ENCODE measurements around the gene CCDC181. TPM values are rescaled to one million over a fixed set of nuclear protein-coding genes. Genes with fewer than 3 reads are reported as not detected.

Gene CCDC181
- polyA plus RNA-seq, 1 donor, result 1.3 TPM

DNA sequence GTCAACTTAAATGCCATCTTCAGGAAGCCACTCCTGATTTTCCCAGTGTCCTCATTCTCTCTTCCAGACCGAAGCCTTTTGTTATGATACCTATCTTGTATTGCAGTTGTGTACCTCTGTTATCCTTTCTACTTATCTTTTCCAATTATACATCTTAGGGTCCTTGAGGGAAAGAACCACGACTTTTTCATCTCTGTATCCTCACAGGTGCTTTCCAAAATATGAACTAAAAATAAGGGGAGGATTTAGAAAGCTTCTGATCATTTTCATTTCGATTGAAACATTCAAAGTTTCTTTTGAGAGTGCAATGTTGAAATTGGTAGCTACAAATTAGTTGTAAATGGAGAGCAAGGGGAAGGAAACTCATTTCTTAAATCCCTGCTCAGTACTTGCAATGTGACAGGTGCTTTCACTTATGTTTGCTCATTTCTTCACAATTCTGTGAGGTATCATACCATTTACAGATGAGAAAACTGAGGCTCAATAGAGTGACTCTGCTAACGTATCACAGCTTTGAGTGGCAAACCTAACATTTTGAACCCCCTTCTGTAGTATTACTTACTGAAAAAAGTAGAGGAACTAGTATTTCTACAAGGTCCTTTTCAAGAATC, 34.2 kb upstream of the CCDC181 start:
- Histone ChIP-seq H3K4me1 (ENCODE audit: control insufficient read depth, insufficient read depth, low read length) (no peaks in the 10 kb centered on the region), H3K4me3 (ENCODE audit: low read length) (no peak overlapping the region), H3K27ac (ENCODE audit: low read length) (no peak overlapping the region), H3K36me3 (ENCODE audit: control insufficient read depth, insufficient read depth, low read length) (peaks cover 2% of the 10 kb centered on the region), H3K27me3 (ENCODE audit: control insufficient read depth, insufficient read depth, low read length) (peaks cover 10% of the 10 kb centered on the region), H3K9me3 (ENCODE audit: control insufficient read depth, low read depth, low read length) (peaks cover 14% of the 10 kb centered on the region)
- 90% methylated on average over 2 of the region's 4 CpGs for WGBS (ENCODE audit: insufficient coverage, low lambda C conversion rate)
- DNase-seq, result no peak

DNA sequence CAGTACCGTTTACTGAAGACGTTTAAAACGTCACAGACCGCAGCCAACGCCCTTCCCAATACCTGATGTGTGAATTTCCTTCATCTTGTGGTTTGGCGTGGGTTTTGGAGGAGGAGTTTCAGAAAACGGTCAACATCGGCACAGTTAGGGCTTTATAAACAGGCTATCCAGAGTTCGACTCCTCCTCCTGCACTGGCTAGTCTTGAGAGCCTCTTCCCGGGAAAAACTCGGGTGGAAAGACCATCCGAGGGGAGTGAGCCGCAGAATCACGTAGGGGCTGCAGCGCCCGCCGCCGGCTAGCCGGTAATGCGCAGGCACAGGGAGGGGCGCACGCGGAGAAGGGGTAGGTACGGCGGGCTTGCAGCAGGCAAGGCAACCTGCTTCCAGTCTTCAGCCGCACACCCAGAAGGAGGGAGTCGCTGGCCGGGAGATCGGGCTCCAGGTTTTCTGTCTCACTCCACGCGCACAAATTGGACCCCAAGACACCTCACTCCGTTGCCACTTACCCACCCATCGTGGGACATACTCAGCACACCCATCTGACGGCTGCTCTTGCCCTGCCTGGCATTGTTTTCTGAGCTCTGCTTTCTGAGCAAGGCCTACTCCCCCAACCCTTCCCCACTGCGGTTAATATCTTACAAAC, 33.0 kb upstream of the CCDC181 start:
- Histone ChIP-seq H3K4me1 (ENCODE audit: control insufficient read depth, insufficient read depth, low read length) (no peaks in the 10 kb centered on the region), H3K27ac (ENCODE audit: low read length) (no peak overlapping the region), H3K27me3 (ENCODE audit: control insufficient read depth, insufficient read depth, low read length) (peaks cover 10% of the 10 kb centered on the region), H3K4me3 (ENCODE audit: low read length) (peak overlapping the region; percentile 34), H3K9me3 (ENCODE audit: control insufficient read depth, low read depth, low read length) (peaks cover 14% of the 10 kb centered on the region), H3K36me3 (ENCODE audit: control insufficient read depth, insufficient read depth, low read length) (no peaks in the 10 kb centered on the region)
- DNase-seq, result peak in 1 of 2 donors; percentile 27
- no CpG with 5 or more reads among the region's 35 CpGs for WGBS (ENCODE audit: insufficient coverage, low lambda C conversion rate)

DNA sequence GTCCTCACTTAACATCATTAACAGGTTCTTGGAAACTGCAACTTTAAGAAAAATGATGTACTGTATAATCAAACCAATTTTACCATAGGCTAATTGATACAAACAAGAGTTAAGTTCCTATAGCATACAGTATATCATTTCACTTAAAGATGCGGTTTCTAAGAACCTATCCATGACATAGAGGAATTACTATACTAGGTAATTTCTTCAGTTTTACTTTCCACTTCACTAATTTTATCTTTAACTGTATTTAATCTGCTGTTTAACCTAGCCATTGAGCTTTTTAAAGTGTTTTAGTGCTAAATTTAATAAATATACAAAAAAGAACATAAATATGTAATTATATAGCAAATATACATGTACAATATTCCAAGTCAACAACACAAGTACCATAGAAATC, 30.2 kb upstream of the CCDC181 start:
- no CpG with 5 or more reads among the region's 1 CpG for WGBS (ENCODE audit: insufficient coverage, low lambda C conversion rate)
- peaks cover 14% of the 10 kb centered on the region for H3K9me3 ChIP-seq (ENCODE audit: control insufficient read depth, low read depth, low read length)

DNA sequence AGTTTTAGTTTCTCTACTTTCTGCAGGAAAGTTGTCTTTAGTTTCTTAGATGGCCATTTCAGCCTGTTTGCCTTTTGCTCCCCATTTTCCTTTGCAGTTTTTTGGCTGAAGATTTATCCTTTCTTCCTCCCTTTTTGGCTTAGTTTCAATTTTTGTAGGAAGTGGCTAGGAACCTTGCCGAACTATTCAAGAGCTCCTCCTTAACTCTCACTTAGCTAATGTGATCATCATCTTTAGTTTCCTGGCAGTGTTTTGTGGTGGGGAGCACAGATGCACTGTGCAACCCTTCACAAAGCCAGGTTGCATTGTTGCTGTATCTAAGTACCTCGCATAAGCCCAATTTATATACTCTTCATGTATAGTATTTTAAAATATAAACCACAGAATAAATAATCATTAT, 28.8 kb upstream of the CCDC181 start:
- peaks cover 10% of the 10 kb centered on the region for H3K27me3 ChIP-seq (ENCODE audit: control insufficient read depth, insufficient read depth, low read length)
- no peak overlapping the region for H3K4me3 ChIP-seq (ENCODE audit: low read length)
- peaks cover 14% of the 10 kb centered on the region for H3K9me3 ChIP-seq (ENCODE audit: control insufficient read depth, low read depth, low read length)
- DNase-seq, result no peak
- 86% methylated on average over 1 of the region's 2 CpGs for WGBS (ENCODE audit: insufficient coverage, low lambda C conversion rate)
- no peaks in the 10 kb centered on the region for H3K4me1 ChIP-seq (ENCODE audit: control insufficient read depth, insufficient read depth, low read length)
- no peak overlapping the region for H3K27ac ChIP-seq (ENCODE audit: low read length)
- H3K36me3 ChIP-seq (ENCODE audit: control insufficient read depth, insufficient read depth, low read length), result no peaks in the 10 kb centered on the region

More for the DNA sequence above, 30.2 kb upstream of the CCDC181 start:
- H3K4me1 ChIP-seq (ENCODE audit: control insufficient read depth, insufficient read depth, low read length), result no peaks in the 10 kb centered on the region
- H3K4me3 ChIP-seq (ENCODE audit: low read length), result no peak overlapping the region
- DNase-seq, result no peak
- no peaks in the 10 kb centered on the region for H3K36me3 ChIP-seq (ENCODE audit: control insufficient read depth, insufficient read depth, low read length)
- no peak overlapping the region for H3K27ac ChIP-seq (ENCODE audit: low read length)
- H3K27me3 ChIP-seq (ENCODE audit: control insufficient read depth, insufficient read depth, low read length), result peaks cover 10% of the 10 kb centered on the region

DNA sequence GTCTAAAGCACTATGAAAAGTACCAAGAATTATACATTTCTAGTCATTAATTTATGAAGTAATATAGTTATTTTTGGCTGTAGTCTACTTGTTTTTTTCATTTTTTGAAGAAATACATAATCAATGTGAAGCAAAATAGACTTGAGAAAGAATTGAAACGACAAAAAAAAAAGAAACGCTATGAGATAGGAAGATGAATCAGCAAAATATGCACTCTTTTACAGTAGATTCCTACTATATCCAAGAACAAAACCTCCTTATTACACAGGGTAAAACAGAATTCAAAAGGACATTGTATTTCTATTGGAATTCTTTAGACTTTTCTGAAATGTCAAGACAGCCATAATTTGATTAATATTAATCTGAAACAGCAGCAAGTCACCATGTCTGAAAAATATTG, 25.6 kb upstream of the CCDC181 start:
- Histone ChIP-seq H3K27ac (ENCODE audit: low read length) (no peak overlapping the region), H3K9me3 (ENCODE audit: control insufficient read depth, low read depth, low read length) (peaks cover 10% of the 10 kb centered on the region), H3K4me3 (ENCODE audit: low read length) (no peak overlapping the region), H3K4me1 (ENCODE audit: control insufficient read depth, insufficient read depth, low read length) (no peaks in the 10 kb centered on the region), H3K36me3 (ENCODE audit: control insufficient read depth, insufficient read depth, low read length) (no peaks in the 10 kb centered on the region), H3K27me3 (ENCODE audit: control insufficient read depth, insufficient read depth, low read length) (no peaks in the 10 kb centered on the region)
- no peak for DNase-seq
- WGBS (ENCODE audit: insufficient coverage, low lambda C conversion rate), result 100% methylated on average over 2 of the region's 2 CpGs

DNA sequence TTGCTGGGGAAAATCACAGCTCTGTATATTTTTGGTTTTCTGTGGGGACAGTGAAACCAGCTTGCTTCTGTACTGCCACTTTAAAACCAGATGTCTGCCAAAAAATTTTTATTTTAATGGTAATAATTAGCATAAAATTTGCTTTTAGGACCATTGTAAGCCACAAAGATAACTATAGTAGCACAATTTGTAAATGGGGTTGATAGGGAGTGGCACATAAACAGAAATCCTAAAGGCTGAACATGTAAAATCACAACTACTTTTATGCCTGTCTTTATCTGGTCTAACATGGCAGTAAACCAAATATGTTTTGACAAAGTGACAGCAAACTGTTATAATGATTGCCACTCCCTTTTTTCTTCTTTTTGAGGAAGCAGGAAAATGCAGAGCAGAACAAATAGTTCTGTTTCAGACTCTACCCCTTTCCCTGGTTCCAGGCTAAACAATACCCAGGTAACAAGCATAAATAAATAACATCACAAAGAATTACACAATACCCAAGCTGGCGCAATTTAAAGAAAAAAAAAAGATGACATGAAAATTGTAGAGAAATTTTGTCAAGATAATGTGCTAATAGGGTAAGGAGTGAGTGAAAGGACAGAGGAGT, 24.0 kb upstream of the CCDC181 start:
- Histone ChIP-seq H3K27ac (ENCODE audit: low read length) (no peak overlapping the region), H3K4me3 (ENCODE audit: low read length) (no peak overlapping the region), H3K4me1 (ENCODE audit: control insufficient read depth, insufficient read depth, low read length) (no peaks in the 10 kb centered on the region), H3K36me3 (ENCODE audit: control insufficient read depth, insufficient read depth, low read length) (no peaks in the 10 kb centered on the region), H3K27me3 (ENCODE audit: control insufficient read depth, insufficient read depth, low read length) (no peaks in the 10 kb centered on the region), H3K9me3 (ENCODE audit: control insufficient read depth, low read depth, low read length) (no peaks in the 10 kb centered on the region)
- WGBS (ENCODE audit: insufficient coverage, low lambda C conversion rate), result 80% methylated on average over 1 of the region's 1 CpG
- no peak for DNase-seq

DNA sequence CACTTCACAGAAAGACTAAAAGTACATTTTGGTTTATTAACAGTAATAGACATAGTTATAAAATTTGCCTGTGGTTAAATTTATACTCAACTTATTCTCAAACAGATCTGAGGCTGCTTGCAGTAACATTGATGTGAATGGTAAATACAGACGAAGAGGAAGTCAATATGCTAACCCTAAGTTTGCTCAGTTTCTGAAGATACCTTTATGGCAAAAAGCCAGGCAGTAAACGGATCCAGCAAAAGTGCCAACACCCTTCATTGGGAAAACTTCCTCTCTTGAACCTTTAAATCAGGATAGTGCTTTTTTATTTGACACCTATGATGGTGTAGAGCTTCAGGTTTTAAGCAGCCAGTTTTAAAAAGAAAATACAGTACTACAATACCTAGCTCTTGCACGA, 16.6 kb upstream of the CCDC181 start:
- WGBS (ENCODE audit: insufficient coverage, low lambda C conversion rate), result 100% methylated on average over 1 of the region's 3 CpGs

DNA sequence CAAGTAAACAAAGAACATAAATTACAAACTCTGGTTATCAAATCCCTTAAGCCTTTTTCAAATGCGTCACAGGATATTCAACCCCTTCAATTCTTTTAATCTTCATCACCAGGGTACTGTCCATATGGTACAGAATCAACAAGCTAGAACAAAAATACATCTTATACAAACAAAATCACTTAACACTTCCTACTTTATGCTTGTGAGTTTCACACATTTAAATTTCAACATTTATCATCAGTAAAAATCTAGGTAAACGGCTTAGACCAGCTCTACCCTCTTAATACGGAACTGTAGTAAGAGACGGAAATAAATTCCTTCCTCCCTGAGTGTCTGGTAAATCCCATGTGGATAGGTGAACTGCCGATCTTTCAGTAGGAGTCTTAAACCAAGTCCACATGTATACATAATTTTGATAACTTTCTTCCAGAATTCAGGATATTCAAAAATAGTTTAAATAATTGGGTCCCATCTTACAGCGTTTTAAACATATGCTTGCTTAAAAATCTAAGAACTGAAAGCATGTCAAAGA, 1.0 kb downstream of the CCDC181 start:
- H3K4me3 ChIP-seq (ENCODE audit: low read length), result no peak overlapping the region
- DNase-seq, result no peak
- no peaks in the 10 kb centered on the region for H3K36me3 ChIP-seq (ENCODE audit: control insufficient read depth, insufficient read depth, low read length)
- H3K4me1 ChIP-seq (ENCODE audit: control insufficient read depth, insufficient read depth, low read length), result no peaks in the 10 kb centered on the region
- H3K27me3 ChIP-seq (ENCODE audit: control insufficient read depth, insufficient read depth, low read length), result peaks cover 12% of the 10 kb centered on the region
- 50% methylated on average over 2 of the region's 6 CpGs for WGBS (ENCODE audit: insufficient coverage, low lambda C conversion rate)
- H3K9me3 ChIP-seq (ENCODE audit: control insufficient read depth, low read depth, low read length), result no peaks in the 10 kb centered on the region
- no peak overlapping the region for H3K27ac ChIP-seq (ENCODE audit: low read length)

More for the DNA sequence above, 16.6 kb upstream of the CCDC181 start:
- no peaks in the 10 kb centered on the region for H3K27me3 ChIP-seq (ENCODE audit: control insufficient read depth, insufficient read depth, low read length)
- H3K27ac ChIP-seq (ENCODE audit: low read length), result no peak overlapping the region
- H3K9me3 ChIP-seq (ENCODE audit: control insufficient read depth, low read depth, low read length), result no peaks in the 10 kb centered on the region
- H3K36me3 ChIP-seq (ENCODE audit: control insufficient read depth, insufficient read depth, low read length), result no peaks in the 10 kb centered on the region
- DNase-seq, result no peak
- H3K4me3 ChIP-seq (ENCODE audit: low read length), result no peak overlapping the region
- H3K4me1 ChIP-seq (ENCODE audit: control insufficient read depth, insufficient read depth, low read length), result no peaks in the 10 kb centered on the region

DNA sequence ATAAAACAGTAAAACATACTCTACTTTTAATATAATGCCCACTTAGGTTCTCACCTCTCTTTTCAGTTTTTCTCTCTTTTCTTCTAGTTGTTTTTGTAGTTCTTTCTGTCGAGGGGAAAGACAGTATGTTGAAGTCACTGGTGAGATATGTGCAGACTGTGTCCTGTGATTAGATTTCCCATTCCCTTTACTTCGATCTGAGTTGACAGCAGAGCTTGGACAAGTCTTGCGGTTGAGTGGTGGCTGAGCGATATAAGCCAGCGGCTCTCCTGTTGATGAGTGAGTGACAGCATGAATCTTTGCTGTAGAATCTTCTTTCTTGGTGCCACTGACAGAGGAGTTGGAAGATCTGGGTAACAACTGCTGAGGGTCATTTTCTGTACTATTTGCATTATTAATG, 6.0 kb downstream of the CCDC181 start:
- no peaks in the 10 kb centered on the region for H3K36me3 ChIP-seq (ENCODE audit: control insufficient read depth, insufficient read depth, low read length)
- H3K27me3 ChIP-seq (ENCODE audit: control insufficient read depth, insufficient read depth, low read length), result no peaks in the 10 kb centered on the region

DNA sequence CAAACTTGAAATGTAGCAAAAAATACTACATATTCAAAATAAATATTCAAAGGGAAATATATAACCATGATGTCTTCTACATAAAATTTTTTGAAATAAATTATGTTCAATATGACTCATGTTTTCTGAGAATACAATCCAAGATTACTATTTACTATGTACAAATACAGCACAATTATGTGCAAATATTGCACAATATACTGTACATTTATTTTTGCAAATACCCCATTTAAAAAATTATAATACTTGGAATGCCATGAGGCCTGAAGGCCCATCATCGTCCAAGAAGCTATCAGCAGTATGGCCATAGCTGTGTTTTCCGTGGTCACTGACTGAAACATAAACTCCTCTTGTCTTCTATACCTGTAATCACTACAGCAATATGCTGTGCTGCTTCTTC, 12.3 kb downstream of the CCDC181 start:
- Histone ChIP-seq H3K36me3 (ENCODE audit: control insufficient read depth, insufficient read depth, low read length) (no peaks in the 10 kb centered on the region), H3K9me3 (ENCODE audit: control insufficient read depth, low read depth, low read length) (no peaks in the 10 kb centered on the region), H3K4me3 (ENCODE audit: low read length) (no peak overlapping the region), H3K27me3 (ENCODE audit: control insufficient read depth, insufficient read depth, low read length) (no peaks in the 10 kb centered on the region), H3K4me1 (ENCODE audit: control insufficient read depth, insufficient read depth, low read length) (no peaks in the 10 kb centered on the region), H3K27ac (ENCODE audit: low read length) (no peak overlapping the region)
- WGBS (ENCODE audit: insufficient coverage, low lambda C conversion rate), result no CpG with 5 or more reads among the region's 2 CpGs
- no peak for DNase-seq

More for the DNA sequence above, 6.0 kb downstream of the CCDC181 start:
- WGBS (ENCODE audit: insufficient coverage, low lambda C conversion rate), result no CpG with 5 or more reads among the region's 5 CpGs
- no peak for DNase-seq
- Histone ChIP-seq H3K9me3 (ENCODE audit: control insufficient read depth, low read depth, low read length) (no peaks in the 10 kb centered on the region), H3K4me1 (ENCODE audit: control insufficient read depth, insufficient read depth, low read length) (no peaks in the 10 kb centered on the region), H3K4me3 (ENCODE audit: low read length) (no peak overlapping the region), H3K27ac (ENCODE audit: low read length) (no peak overlapping the region)
